Lung (tissue), 16 donors: Measurements from ENCODE around the gene VSTM5. TPM values are rescaled to one million over a fixed set of nuclear protein-coding genes. Genes with fewer than 3 reads are reported as not detected.

ENCODE experiments used
- ATAC-seq: fragments of 200-7000 bp; cut with Tn5 transposase; one replicate; pipeline ENCODE4 v1.9.1; 2020; ENCODE audit warnings: moderate number of reproducible peaks; ENCODE audit not compliant: insufficient read depth, low FRiP score
- DNase-seq, 3 donors: peaks; one replicate each; pipeline ENCODE4 v3.0.0-alpha.2; 2013 to 2017
- H3K27ac ChIP-seq, 2 donors: one replicate each; pipeline ENCODE4 v1.5.1; 2013; ENCODE audit warnings: mild to moderate bottlenecking in 2 of 2, moderate library complexity in 2 of 2, control low read depth in 1 of 2, inconsistent platforms in 1 of 2, low read depth in 1 of 2, low read length in 1 of 2
- H3K27me3 ChIP-seq, 3 donors: one replicate each; pipeline ENCODE4 v1.5.1; 2013; ENCODE audit warnings: low read length in 2 of 3; ENCODE audit not compliant: control insufficient read depth in 3 of 3, insufficient read depth in 3 of 3
- H3K36me3 ChIP-seq, 4 donors: one replicate each; pipeline ENCODE4 v1.5.1; 2013; ENCODE audit warnings: low read length in 4 of 4, mild to moderate bottlenecking in 1 of 4, moderate library complexity in 1 of 4; ENCODE audit not compliant: control insufficient read depth in 4 of 4, insufficient read depth in 4 of 4
- H3K4me1 ChIP-seq, 5 donors: one replicate each; pipeline ENCODE4 v1.5.1; 2013; ENCODE audit warnings: low read length in 5 of 5, mild to moderate bottlenecking in 2 of 5, moderate library complexity in 1 of 5; ENCODE audit not compliant: control insufficient read depth in 5 of 5, insufficient read depth in 5 of 5
- H3K4me3 ChIP-seq: one replicate; pipeline ENCODE4 v1.5.1; 2013; ENCODE audit warnings: mild to moderate bottlenecking, control low read depth, moderate library complexity
- H3K9ac ChIP-seq, 2 donors: one replicate each; pipeline ENCODE4 v1.5.1; 2013; ENCODE audit warnings: low read length in 2 of 2, control low read depth in 1 of 2; ENCODE audit not compliant: insufficient read depth in 1 of 2
- H3K9me3 ChIP-seq, 4 donors: one replicate each; pipeline ENCODE4 v1.5.1; 2013; ENCODE audit warnings: low read length in 3 of 4, mild to moderate bottlenecking in 1 of 4, moderate library complexity in 1 of 4; ENCODE audit not compliant: control insufficient read depth in 4 of 4, insufficient read depth in 3 of 4
- CTCF ChIP-seq: IDR thresholded peaks from 2 replicates; pipeline ENCODE4 v1.5.1; 2012; ENCODE audit warnings: mild to moderate bottlenecking; ENCODE audit errors: control extremely low read depth, extremely low read depth
- WGBS, 2 donors: extraction: QIAGEN DNeasy Blood & Tissue Kit; methylation state at CpG; one replicate each; pipeline ENCODE4 v1.1.7; 2013; 5-methylcytosine and 5-hydroxymethylcytosine counted together
- long read RNA-seq, 5 donors: transcript quantifications; one replicate each; lab custom pipeline, GENCODE V29; 2026
- polyA plus RNA-seq, 2 donors: library from polyadenylated mRNA; stranded (reverse); fragments of 200-250 nt; gene quantifications; one replicate each; pipeline ENCODE4 v1.2.1, GENCODE V29; 2013
- total RNA-seq, 2 donors: library from RNA; depleted of rRNA in 1 of 2; stranded (reverse); fragments of >200 nt in 1 of 2; gene quantifications; one replicate each; pipeline ENCODE4 v1.2.1, GENCODE V29; 2014 to 2021
- donor health status: control.
- donor health status: control.
- donor health status: Bipolar disorder and iron deficiency.
- donor health status: healthy.
- donor health status: DM: yes; HTN: yes; CAD: no.

Gene VSTM5
- total RNA-seq (under 1 TPM; 0.37 to 0.58 TPM), polyA plus RNA-seq (under 1 TPM; 0.08 to 0.13 TPM)
- long read RNA-seq, donor 1 = 0 reads
- long read RNA-seq, donor 2 = 0 reads
- long read RNA-seq, donor 3 = 0 reads
- long read RNA-seq, donor 4 = 0 reads
- long read RNA-seq, donor 5 = 0 reads

- Histone ChIP-seq H3K4me3 (no peak within 1 kb of the TSS), H3K9ac (peak within 1 kb of the TSS; percentile 13 to 37), H3K27ac (no peak within 1 kb of the TSS), H3K27me3 (no peaks in the 10 kb centered on the region), H3K4me1 (peaks cover 0 to 5% (median 0%) of the 10 kb centered on the region in 5 donors), H3K36me3 (no peaks in the 10 kb centered on the region), H3K9me3 (no peaks in the 10 kb centered on the region)
- 24 to 34% methylated on average over 6 of the region's 6 CpGs for WGBS, 2 donors
- DNase-seq (no peak), ATAC-seq (no peak)
- TF ChIP-seq CTCF = no peak
These were observed at the start of gene VSTM5 for GRCh38 chr11:93850594-93851018. Gene VSTM5, minus strand, starts transcription at chr11:93850618. Its CDS starts 116 bp downstream, at chr11:93850502.

- DNase-seq = peak; percentile 23 to 83 (median 79)
- peak; percentile 58 for ATAC-seq
- 35 to 49% methylated on average over 5 of the region's 5 CpGs for WGBS, 2 donors
These were observed 44.9 kb upstream of the VSTM5 start for GRCh38 chr11:93895106-93895862.

GRCh38 chr11:93890391-93891051 is 40.1 kb upstream of the VSTM5 start:
- TF ChIP-seq CTCF = no peak
- DNase-seq (no peak), ATAC-seq (no peak)
- no peak overlapping the region for H3K9ac ChIP-seq
- 83 to 89% methylated on average over 3 of the region's 3 CpGs for WGBS, 2 donors
- H3K4me1 ChIP-seq = no peaks in the 10 kb centered on the region
- H3K27ac ChIP-seq = no peak overlapping the region
- peaks cover 0 to 2% (median 0%) of the 10 kb centered on the region in 4 donors for H3K9me3 ChIP-seq
- H3K36me3 ChIP-seq = no peaks in the 10 kb centered on the region
- no peak overlapping the region for H3K4me3 ChIP-seq
- H3K27me3 ChIP-seq = peaks cover 0 to 2% (median 0%) of the 10 kb centered on the region in 3 donors

More at GRCh38 chr11:93895106-93895862, 44.9 kb upstream of the VSTM5 start:
- TF ChIP-seq CTCF = peak; percentile 30
- Histone ChIP-seq H3K27ac (no peak overlapping the region), H3K4me1 (no peaks in the 10 kb centered on the region), H3K9ac (no peak overlapping the region), H3K4me3 (no peak overlapping the region), H3K27me3 (no peaks in the 10 kb centered on the region), H3K36me3 (no peaks in the 10 kb centered on the region), H3K9me3 (no peaks in the 10 kb centered on the region)
